ENCODE data around the gene TTC27. TPM values are rescaled to one million over a fixed set of nuclear protein-coding genes. Genes with fewer than 3 reads are reported as not detected.
"Not testable (repeated sequence)": the region's sequence is repeated elsewhere in the genome, so short reads cannot be mapped to it uniquely, and the experiment has no call there.

TTC27 gene
- total and polyA plus RNA-seq, 10 of the 15 experiments (the other 5 are each of a cell fraction or from before 2014, with no cell fraction given): 20.4 to 34.9 (median 26.0) TPM

- not testable (repeated sequence) for FAIRE-seq
These were observed 10.7 kb downstream of the TTC27 start for GRCh38 chr2:32638548-32638947.

GRCh38 chr2:32641180-32641579 lies 13.3 kb downstream of the TTC27 start:
- Histone ChIP-seq H4K20me1 (ENCODE audit: control insufficient read depth, insufficient read depth) (no peaks in the 10 kb centered on the region), H3K79me2 (ENCODE audit: control insufficient read depth, insufficient read depth, low read length) (no peaks in the 10 kb centered on the region), H3K27me3 (replicated peaks in 1 of 2; ENCODE audit: control insufficient read depth in 2 of 2, insufficient read depth in 2 of 2, low read length in 1 of 2) (no peaks in the 10 kb centered on the region), H3K4me3 (no peak overlapping the region), H3K27ac (ENCODE audit: control insufficient read depth, insufficient read depth) (no peak overlapping the region), H3K36me3 (ENCODE audit: control insufficient read depth in 2 of 2, insufficient read depth in 2 of 2, low read length in 1 of 2) (peaks cover 0 to 25% of the 10 kb centered on the region in 2 experiments; a peak in 3 of 4 replicates), H3K9ac (ENCODE audit: control insufficient read depth, insufficient read depth, low read length) (no peak overlapping the region), H3K4me2 (ENCODE audit: control insufficient read depth, insufficient read depth) (no peak overlapping the region), H2AFZ (ENCODE audit: control insufficient read depth, low read depth, low read length) (no peak overlapping the region), H3K4me1 (ENCODE audit: control insufficient read depth, insufficient read depth, low read length) (no peaks in the 10 kb centered on the region), H3K9me3 (replicated peaks; ENCODE audit: control insufficient read depth, insufficient read depth, low read length) (no peaks in the 10 kb centered on the region; the same call in 2 of the 3 replicates)
- CTCF ChIA-PET: no interaction called here
- POLR2A ChIA-PET: no interaction called here
- FAIRE-seq (no peak), ATAC-seq (no peak), DNase-seq (ENCODE audit: low read depth, low spot score) (no peak)
- intact Hi-C loops (cut with micrococcal nuclease; ENCODE audit: unreplicated experiment): no loop called here
- TF ChIP-seq SREBF1 (IDR thresholded peaks at IDR 0.05; ENCODE audit: low read length): no peak
- TF ChIP-seq CHD2 (IDR thresholded peaks at IDR 0.05; ENCODE audit: borderline replicate concordance, low read depth, low read length): no peak
- no peak for TF ChIP-seq SREBF2 (IDR thresholded peaks at IDR 0.05; ENCODE audit: low read length)
- TF ChIP-seq RAD21 (IDR thresholded peaks at IDR 0.05; ENCODE audit: insufficient read depth, low read depth, low read length): no peak
- no peak for TF ChIP-seq YBX1 (IDR thresholded peaks at IDR 0.05)
- TF ChIP-seq MYB (IDR thresholded peaks at IDR 0.05; ENCODE audit: borderline replicate concordance, low read depth, low read length): no peak
- no peak for TF ChIP-seq CREB1 (IDR thresholded peaks at IDR 0.05; ENCODE audit: low read depth)
- no peak for TF ChIP-seq EP300 (IDR thresholded peaks at IDR 0.05; ENCODE audit: borderline replicate concordance in 1 of 2, control insufficient read depth in 1 of 2, low read depth in 2 of 2, low read length in 2 of 2)
- TF ChIP-seq NFYB (IDR thresholded peaks at IDR 0.05; ENCODE audit: insufficient read depth, low read depth, low read length): no peak
- TF ChIP-seq HDAC2 (IDR thresholded peaks at IDR 0.05): no peak
- no peak for TF ChIP-seq PRDM15 (CRISPR knock-in tag; IDR thresholded peaks at IDR 0.05)
- 94% methylated on average over 5 of the region's 5 CpGs for WGBS (ENCODE audit: insufficient coverage, insufficient replicate concordance, low lambda C conversion rate, missing lambda C conversion rate)
- SMC1A ChIA-PET (ENCODE audit: uncharacterized antibody, unreplicated experiment): no interaction called here
- BruUV-seq (replicated peaks): TSS peak; percentile 67
- in situ Hi-C loops (cut with MboI): no loop called here
- RAD21 ChIA-PET (ENCODE audit: unreplicated experiment): no interaction called here

More at GRCh38 chr2:32638548-32638947, 10.7 kb downstream of the TTC27 start:
- H3K4me1 ChIP-seq (ENCODE audit: control insufficient read depth, insufficient read depth, low read length); H3K4me2 ChIP-seq (ENCODE audit: control insufficient read depth, insufficient read depth); SMC1A ChIA-PET (ENCODE audit: uncharacterized antibody, unreplicated experiment); POLR2A ChIA-PET; H2AFZ ChIP-seq (ENCODE audit: control insufficient read depth, low read depth, low read length); H3K9ac ChIP-seq (ENCODE audit: control insufficient read depth, insufficient read depth, low read length); H4K20me1 ChIP-seq (ENCODE audit: control insufficient read depth, insufficient read depth); ATAC-seq; RAD21 ChIA-PET (ENCODE audit: unreplicated experiment); CTCF ChIA-PET; intact Hi-C loops (cut with micrococcal nuclease; ENCODE audit: unreplicated experiment); BruUV-seq (replicated peaks); H3K9me3 ChIP-seq (replicated peaks; ENCODE audit: control insufficient read depth, insufficient read depth, low read length); DNase-seq (ENCODE audit: low read depth, low spot score); H3K4me3 ChIP-seq; H3K79me2 ChIP-seq (ENCODE audit: control insufficient read depth, insufficient read depth, low read length); in situ Hi-C loops (cut with MboI); H3K27ac ChIP-seq (ENCODE audit: control insufficient read depth, insufficient read depth); H3K27me3 ChIP-seq (replicated peaks in 1 of 2; ENCODE audit: control insufficient read depth in 2 of 2, insufficient read depth in 2 of 2, low read length in 1 of 2): not testable (repeated sequence)
- peaks cover 0 to 25% of the 10 kb centered on the region in 2 experiments; a peak in 3 of 4 replicates for H3K36me3 ChIP-seq (ENCODE audit: control insufficient read depth in 2 of 2, insufficient read depth in 2 of 2, low read length in 1 of 2)
- 95% methylated on average over 5 of the region's 5 CpGs for WGBS (ENCODE audit: insufficient coverage, insufficient replicate concordance, low lambda C conversion rate, missing lambda C conversion rate)
